ENCODE data around the gene FHIP1A.

DNA sequence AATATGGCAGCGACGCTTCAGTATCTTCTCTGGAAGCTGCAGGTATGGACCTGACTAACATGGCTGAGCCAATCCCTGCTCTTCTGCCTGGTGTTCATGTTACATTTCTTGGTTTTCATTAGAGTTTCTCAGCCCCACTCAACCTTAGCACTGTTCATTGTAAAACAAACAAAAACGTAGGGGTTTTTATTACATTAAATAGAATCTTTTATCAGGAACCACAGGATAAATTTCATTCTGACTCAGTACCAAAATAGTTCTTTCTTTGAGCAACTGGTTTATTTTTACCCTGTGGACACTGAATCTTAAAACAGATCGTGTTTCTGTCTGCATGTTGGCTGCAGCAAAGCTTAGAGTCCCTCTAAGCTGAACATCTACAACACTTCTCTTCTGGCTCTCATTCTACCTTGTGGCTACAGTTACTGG, 27.1 kb downstream of the FHIP1A start:
- no peak for TF ChIP-seq CTCF (IDR thresholded peaks at IDR 0.05; ENCODE audit: low read depth, low read length)
- no peak for TF ChIP-seq EZH2phosphoT487 (IDR thresholded peaks at IDR 0.05; ENCODE audit: low read depth)
